Right renal cortex interstitium (tissue), 3 donors: ENCODE measurements around the gene P2RX6. TPM values are rescaled to one million over a fixed set of nuclear protein-coding genes. Genes with fewer than 3 reads are reported as not detected.
"Not testable (repeated sequence)": the region's sequence is repeated elsewhere in the genome, so short reads cannot be mapped to it uniquely, and the experiment has no call there.

ENCODE experiments used
- DNase-seq, 3 donors: peaks; one replicate each; pipeline ENCODE4 v3.0.0-alpha.2; 2013; ENCODE audit warnings: low read depth in 3 of 3, low spot score in 2 of 3
- polyA plus RNA-seq, 3 donors: library from polyadenylated mRNA; unstranded; fragments of 120-200 nt; gene quantifications; one replicate each; pipeline ENCODE4 v1.2.1, GENCODE V29; 2013; ENCODE audit not compliant: insufficient read length in 3 of 3

The P2RX6 gene
- polyA plus RNA-seq, 3 donors: 0.89 to 1.4 (median 1.1) TPM

- DNase-seq: not testable (repeated sequence)
These were observed 34.0 kb downstream of the P2RX6 start for GRCh38 chr22:21048965-21049364.

- DNase-seq: no peak
These were observed 36.3 kb downstream of the P2RX6 start for GRCh38 chr22:21051145-21051830.

- no peak for DNase-seq
These were observed 37.0 kb downstream of the P2RX6 start for GRCh38 chr22:21051831-21052400.

- no peak for DNase-seq
These were observed 37.9 kb downstream of the P2RX6 start for GRCh38 chr22:21052715-21053459.

- no peak for DNase-seq
These were observed 39.2 kb downstream of the P2RX6 start for GRCh38 chr22:21054046-21054713.

- no peak for DNase-seq
These were observed 40.0 kb downstream of the P2RX6 start for GRCh38 chr22:21054714-21055563.

DNA sequence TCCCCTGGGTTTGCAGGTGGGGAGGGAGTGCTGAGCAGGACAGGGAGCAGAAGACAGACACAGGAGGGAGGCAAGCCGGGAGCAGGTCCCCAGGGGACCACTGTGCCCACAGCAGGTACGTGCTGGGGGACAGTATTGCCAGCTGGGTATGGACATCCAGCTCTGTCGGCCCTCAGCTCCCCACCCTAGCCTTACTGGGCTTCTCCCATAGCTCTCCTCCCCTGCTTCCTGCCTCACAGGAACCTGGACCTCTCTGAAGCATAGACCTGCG lies 40.5 kb downstream of the P2RX6 start:
- DNase-seq: no peak

- DNase-seq: no peak
These were observed 40.9 kb downstream of the P2RX6 start for GRCh38 chr22:21055880-21056319.

- not testable (repeated sequence) for DNase-seq
These were observed 45.4 kb downstream of the P2RX6 start for GRCh38 chr22:21060363-21060762.

- DNase-seq: not testable (repeated sequence)
These were observed 46.8 kb downstream of the P2RX6 start for GRCh38 chr22:21061660-21062321.

DNA sequence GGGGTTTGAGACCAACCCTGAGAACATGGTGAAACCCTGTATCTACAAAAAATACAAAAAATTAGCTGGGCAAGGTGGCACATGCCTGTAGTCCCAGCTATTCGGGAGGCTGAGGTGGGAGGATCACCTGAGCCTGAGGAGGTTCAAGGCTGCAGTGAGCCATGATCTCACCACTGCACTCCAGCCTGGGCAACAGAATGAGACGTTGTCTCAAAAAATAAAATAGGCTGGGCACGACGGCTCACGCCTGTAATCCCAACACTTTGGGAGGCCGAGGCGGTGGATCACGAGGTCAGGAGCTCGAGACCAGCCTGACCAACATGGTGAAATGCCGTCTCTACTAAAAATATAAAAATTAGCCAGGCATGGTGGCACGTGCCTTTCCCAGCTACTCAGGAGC lies 49.5 kb downstream of the P2RX6 start:
- DNase-seq: not testable (repeated sequence)

DNA sequence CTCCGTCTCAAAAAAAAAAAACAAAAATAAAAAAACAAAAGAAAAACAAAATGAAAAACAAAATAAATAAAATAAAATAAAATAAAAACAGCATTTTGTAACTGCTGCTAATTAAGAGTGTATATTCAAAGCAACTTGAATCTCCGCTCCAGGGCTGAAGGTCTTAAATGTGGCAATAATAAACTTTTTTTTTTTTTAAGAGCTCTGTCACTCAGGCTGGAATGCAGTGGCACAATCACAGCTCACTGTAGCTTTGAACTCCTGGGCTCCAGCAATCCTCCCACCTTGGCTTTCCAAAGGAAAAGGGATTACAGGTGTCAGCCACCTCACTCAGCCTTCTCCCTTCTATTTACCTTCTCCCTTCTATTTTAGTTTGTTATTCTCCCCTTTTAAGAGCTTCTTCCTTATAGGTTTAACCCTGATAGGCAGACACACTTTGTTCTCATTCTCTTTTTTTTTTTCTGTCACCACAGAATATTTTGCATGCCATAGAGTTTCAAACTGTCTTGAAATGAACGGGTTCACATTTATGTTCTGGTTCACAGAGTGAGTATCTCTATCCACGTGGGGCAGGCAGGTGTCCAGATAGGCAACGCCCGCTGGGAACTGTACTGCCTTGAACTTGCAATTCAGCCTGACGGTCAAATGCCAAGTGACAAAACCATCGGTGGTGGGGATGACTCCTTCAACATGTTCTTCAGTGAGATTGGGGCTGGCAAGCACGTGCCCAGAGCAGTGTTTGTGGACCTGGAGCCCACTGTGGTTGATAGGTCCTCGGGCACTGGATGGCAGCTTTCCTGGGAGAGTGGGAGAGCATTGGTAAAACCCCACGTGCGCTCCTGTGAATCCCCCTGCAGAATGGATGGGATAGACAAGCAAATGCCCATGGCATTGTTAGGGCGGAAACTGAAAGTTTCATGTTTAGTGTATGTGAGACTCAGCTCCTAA lies 50.2 kb downstream of the P2RX6 start:
- no peak for DNase-seq

- DNase-seq: no peak
These were observed 52.3 kb downstream of the P2RX6 start for GRCh38 chr22:21067075-21067900.

- DNase-seq: no peak
These were observed 53.1 kb downstream of the P2RX6 start for GRCh38 chr22:21067901-21068680.

DNA sequence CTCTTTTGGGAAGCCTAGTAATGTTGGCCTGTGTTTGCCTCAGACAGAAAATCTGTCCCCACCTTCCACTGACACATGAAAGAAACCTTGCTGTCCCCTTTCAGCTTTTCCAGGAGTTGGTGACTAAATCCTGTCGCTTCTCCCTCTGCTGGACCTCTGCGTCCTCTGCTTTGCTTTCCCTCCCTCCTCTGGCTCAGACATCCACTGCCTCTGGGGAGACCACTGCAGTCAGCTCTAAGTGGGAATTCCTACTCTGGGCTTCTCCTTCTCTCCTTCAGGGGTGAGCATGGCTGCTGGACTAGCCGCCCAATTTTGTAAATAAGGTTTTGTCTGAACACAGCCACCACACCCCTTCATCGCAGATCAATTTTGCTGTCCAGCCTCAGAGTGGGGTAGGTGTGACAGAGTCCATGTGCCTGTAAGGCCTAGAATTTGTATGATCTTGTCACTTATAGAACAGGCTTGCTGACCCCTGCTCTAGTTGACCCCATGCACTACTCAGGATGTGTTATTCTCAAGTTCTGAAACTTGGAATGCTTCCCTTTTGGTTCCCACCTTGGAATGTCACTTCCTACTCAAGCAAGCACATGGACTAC lies 53.8 kb downstream of the P2RX6 start:
- no peak for DNase-seq

DNA sequence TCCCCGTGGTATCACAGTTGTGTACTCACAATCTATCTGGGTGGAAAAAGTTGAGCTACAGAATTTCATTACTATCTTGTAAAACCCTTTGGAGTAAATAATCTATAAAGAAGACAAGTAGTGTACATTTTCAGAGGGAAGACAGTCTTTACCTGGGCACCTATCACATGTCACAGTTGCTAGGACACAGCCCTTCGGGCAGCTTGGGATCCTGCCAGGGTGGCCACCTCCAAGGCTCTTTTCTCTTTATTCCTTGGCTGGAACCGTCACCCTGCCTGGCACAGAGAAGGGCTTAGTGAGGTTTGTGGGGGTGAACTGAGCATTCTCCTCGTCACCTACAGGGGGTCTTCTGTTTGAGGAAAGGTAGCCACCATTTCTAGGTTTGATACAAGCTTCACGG lies 54.4 kb downstream of the P2RX6 start:
- DNase-seq: no peak
